Measurements from ENCODE around the gene CACNA2D4.

The CACNA2D4 gene

GRCh38 chr12:1870998-1871917 lies 47.2 kb downstream of the CACNA2D4 start:
- DNase-seq (ENCODE audit: low read depth in 2 of 2) = no peak

- DNase-seq (ENCODE audit: low read depth in 2 of 2) = no peak
These were observed 48.4 kb downstream of the CACNA2D4 start for GRCh38 chr12:1870086-1870485.

- DNase-seq (ENCODE audit: low read depth in 2 of 2) = no peak
These were observed 49.3 kb downstream of the CACNA2D4 start for GRCh38 chr12:1869145-1869544.

- DNase-seq (ENCODE audit: low read depth in 2 of 2) = no peak
These were observed 53.1 kb downstream of the CACNA2D4 start for GRCh38 chr12:1865284-1865866.

- no peak for DNase-seq (ENCODE audit: low read depth in 2 of 2)
These were observed 53.6 kb downstream of the CACNA2D4 start for GRCh38 chr12:1864867-1865266.

- no peak for DNase-seq (ENCODE audit: low read depth in 2 of 2)
These were observed 54.0 kb downstream of the CACNA2D4 start for GRCh38 chr12:1864456-1864855.

- DNase-seq (ENCODE audit: low read depth in 2 of 2) = no peak
These were observed 54.6 kb downstream of the CACNA2D4 start for GRCh38 chr12:1863823-1864222.

GRCh38 chr12:1862973-1863372 lies 55.5 kb downstream of the CACNA2D4 start:
- DNase-seq (ENCODE audit: low read depth in 2 of 2) = no peak

- DNase-seq (ENCODE audit: low read depth in 2 of 2) = no peak
These were observed 58.8 kb downstream of the CACNA2D4 start for GRCh38 chr12:1859643-1860042.

- DNase-seq (ENCODE audit: low read depth in 2 of 2) = no peak
These were observed 60.0 kb downstream of the CACNA2D4 start for GRCh38 chr12:1858456-1858855.

GRCh38 chr12:1857821-1858220 lies 60.6 kb downstream of the CACNA2D4 start:
- no peak for DNase-seq (ENCODE audit: low read depth in 2 of 2)

- no peak for DNase-seq (ENCODE audit: low read depth in 2 of 2)
These were observed 61.4 kb downstream of the CACNA2D4 start for GRCh38 chr12:1857086-1857485.

- DNase-seq (ENCODE audit: low read depth in 2 of 2) = no peak
These were observed 63.2 kb downstream of the CACNA2D4 start for GRCh38 chr12:1855241-1855640.

GRCh38 chr12:1853716-1854115 lies 64.7 kb downstream of the CACNA2D4 start:
- DNase-seq (ENCODE audit: low read depth in 2 of 2) = no peak

GRCh38 chr12:1852076-1852475 lies 66.4 kb downstream of the CACNA2D4 start:
- DNase-seq (ENCODE audit: low read depth in 2 of 2) = no peak

- no peak for DNase-seq (ENCODE audit: low read depth in 2 of 2)
These were observed 67.2 kb downstream of the CACNA2D4 start for GRCh38 chr12:1851151-1851701.

- DNase-seq (ENCODE audit: low read depth in 2 of 2) = no peak
These were observed 69.7 kb downstream of the CACNA2D4 start for GRCh38 chr12:1848745-1849144.

GRCh38 chr12:1848146-1848545 lies 70.3 kb downstream of the CACNA2D4 start:
- DNase-seq (ENCODE audit: low read depth in 2 of 2) = no peak

GRCh38 chr12:1847411-1847810 lies 71.0 kb downstream of the CACNA2D4 start:
- no peak for DNase-seq (ENCODE audit: low read depth in 2 of 2)

GRCh38 chr12:1846421-1847405 lies 71.7 kb downstream of the CACNA2D4 start:
- no peak for DNase-seq (ENCODE audit: low read depth in 2 of 2)

GRCh38 chr12:1845886-1846285 lies 72.6 kb downstream of the CACNA2D4 start:
- no peak for DNase-seq (ENCODE audit: low read depth in 2 of 2)

- DNase-seq (ENCODE audit: low read depth in 2 of 2) = no peak
These were observed 73.0 kb downstream of the CACNA2D4 start for GRCh38 chr12:1845427-1845826.
